Stimulated activated CD8-positive, alpha-beta memory T cell treated with anti-CD3 and anti-CD28 coated beads, Interleukin-7, amount 100 ng/mL, for 48 hours (primary cell): ENCODE data around the gene METRN.
"Not testable (repeated sequence)": the region's sequence is repeated elsewhere in the genome, so short reads cannot be mapped to it uniquely, and the experiment has no call there.

Experiments
- DNase-seq, 2 donors: peaks; one replicate each; pipeline ENCODE4 v3.0.0-alpha.2; 2020; ENCODE audit warnings: low read depth in 1 of 2; ENCODE audit errors: extremely low read depth in 1 of 2

METRN gene

DNA sequence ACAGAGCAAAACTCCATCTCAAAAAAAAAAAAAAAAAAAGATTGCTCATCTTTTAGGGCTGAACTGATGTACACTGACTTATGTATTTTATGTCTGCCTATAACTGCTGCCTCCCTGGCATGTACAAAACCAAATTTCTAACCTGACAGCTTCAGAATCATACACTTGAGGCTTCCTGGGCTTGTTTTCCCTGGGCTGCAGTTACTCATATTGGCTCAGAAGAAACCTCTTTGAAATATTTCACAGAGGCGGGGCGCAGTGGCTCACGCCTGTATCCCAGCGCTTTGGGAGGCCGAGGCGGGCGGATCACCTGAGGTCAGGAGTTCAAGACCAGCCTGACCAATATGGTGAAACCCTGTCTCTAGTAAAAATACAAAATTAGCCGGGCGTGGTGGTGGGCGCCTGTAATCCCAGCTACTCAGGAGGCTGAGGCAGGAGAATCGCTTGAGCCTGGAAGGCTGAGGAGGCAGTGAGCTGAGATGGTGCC is 39.2 kb downstream of the METRN start:
- not testable (repeated sequence) for DNase-seq

DNA sequence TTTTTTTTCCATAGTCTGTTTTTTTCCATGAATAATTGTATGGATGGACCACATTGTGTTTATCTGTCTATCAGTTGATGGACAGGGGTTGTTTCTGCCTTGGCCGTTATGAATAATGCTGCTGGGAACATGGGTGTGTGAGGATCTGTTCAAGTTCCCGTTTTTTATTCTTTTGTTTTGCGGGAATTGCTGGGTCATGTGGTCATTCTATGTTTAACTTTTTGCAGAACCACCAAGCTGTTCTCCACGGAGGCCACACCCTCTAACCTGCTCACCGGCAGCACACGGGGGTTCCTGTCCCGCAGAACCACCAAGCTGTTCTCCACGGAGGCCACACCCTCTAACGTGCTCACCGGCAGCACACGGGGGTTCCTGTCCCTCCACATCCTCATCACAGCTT is 39.7 kb downstream of the METRN start:
- DNase-seq, result no peak

DNA sequence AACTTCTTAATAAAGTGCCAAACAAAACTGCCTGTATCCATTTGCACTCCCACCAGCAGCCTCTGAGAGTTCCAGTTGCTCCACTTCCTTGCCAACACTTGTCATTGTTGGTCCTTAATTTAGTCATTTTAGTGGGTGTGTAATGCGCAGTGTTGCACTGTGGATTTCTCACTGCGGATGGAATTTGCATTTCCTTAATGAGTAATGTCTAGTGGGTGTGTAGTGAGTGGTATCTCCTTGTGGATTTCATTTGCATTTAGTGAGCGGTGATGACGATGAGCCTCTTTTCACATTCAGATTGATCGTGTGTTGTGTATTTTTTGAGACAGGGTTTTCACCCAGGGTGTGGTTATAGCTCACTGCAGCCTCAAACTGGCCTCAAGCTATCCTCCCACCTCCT is 41.5 kb downstream of the METRN start:
- DNase-seq, result no peak

DNA sequence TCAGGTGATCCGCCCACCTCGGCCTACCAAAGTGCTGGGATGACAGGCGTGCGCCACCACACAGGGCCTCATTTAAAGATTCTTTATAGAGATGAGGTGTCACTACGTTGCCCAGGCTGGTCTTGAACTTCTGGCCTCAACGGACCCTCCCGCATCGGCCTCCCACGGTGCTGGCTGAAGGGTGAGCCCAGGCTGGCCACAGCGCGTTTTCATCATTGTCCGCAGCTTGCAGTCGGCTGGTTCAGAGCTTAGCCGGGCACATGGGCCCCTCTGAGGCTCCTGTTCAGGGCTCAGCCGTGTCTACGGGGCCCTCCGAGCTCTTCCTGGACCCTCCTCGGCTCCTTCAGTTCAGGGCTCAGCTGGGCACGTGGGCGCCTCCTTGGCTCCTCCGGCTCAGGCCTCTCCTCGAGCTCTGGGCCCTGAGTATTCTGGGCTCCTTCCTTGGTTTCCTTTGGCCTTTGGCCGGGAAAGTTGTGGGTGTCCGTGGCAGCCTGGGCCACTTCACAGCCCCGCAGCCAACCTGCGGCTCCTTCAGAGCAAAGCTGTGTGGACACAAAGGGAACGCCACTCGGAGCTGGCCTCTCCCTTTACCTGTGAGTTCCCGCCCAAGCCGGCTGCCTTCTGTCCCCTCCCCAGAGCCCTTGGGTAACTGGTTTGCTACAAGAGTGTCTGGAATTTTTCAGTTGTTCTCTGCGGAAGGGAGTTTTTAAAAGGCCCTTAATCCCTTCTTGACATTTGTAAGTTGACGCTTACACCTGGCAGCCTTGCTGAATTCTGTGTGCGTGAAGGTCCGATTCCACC is 44.4 kb downstream of the METRN start:
- no peak for DNase-seq

DNA sequence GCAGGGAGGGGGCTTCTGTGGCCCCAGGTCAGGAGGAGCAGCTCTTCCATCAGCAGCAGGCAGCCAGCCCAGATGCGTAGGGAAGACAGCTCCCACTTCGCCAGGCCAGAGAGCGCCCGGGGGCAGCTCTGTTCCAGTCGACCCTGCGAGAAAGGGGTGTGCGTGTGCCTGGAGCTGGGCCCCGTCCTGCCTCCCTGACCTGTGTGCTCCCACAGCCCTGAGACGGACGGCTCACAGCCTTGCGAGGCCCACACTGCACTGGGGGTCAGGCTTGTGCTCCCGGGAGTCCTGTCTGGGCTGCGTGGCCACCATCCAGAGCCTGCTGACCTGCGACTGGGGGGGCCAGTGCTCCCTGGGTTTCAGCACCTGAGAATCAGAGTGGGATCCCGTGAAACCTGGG is 45.1 kb downstream of the METRN start:
- DNase-seq, result no peak

DNA sequence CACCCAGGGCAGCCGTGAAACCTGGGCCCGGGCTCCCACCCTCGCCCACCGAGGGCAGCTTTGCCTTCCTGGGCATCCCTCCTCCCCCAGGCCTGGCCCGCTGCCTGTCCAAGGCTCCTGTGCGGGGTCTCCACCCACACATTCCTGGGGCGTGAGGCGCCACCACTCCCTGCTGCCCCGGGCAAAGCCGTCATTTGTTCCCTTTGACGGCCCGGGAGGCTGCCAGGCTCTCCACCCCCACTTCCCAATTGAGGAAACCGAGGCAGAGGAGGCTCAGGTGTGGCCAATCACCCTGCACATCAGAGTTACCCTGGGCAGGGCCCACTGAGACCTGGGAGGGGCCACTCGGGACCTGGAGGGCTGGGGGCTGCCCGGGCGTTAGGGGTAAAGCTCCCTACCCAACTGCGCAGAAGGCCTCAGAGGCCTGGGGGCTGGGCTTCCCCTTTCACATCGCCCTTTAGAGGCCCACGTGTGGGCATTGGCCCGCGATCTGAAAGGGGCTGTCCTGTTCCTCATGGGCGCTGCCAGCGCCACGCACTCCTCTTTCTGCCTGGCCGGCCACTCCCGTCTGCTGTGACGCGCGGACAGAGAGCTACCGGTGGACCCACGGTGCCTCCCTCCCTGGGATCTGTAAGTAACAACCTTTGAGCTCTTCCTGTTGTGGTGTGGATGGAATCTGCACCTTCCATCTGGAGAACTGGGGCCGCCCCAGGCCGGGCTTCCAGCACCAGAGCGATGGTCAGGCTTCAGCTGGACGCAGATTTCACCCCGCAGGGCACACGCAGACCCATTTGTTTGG is 45.8 kb downstream of the METRN start, which contains the start of gene MSLN:
Gene MSLN (plus strand): TSS at position 190 of the 799 bp plus-strand sequence. CDS start 1,947 bp downstream, outside the sequence.
- no peak for DNase-seq

DNA sequence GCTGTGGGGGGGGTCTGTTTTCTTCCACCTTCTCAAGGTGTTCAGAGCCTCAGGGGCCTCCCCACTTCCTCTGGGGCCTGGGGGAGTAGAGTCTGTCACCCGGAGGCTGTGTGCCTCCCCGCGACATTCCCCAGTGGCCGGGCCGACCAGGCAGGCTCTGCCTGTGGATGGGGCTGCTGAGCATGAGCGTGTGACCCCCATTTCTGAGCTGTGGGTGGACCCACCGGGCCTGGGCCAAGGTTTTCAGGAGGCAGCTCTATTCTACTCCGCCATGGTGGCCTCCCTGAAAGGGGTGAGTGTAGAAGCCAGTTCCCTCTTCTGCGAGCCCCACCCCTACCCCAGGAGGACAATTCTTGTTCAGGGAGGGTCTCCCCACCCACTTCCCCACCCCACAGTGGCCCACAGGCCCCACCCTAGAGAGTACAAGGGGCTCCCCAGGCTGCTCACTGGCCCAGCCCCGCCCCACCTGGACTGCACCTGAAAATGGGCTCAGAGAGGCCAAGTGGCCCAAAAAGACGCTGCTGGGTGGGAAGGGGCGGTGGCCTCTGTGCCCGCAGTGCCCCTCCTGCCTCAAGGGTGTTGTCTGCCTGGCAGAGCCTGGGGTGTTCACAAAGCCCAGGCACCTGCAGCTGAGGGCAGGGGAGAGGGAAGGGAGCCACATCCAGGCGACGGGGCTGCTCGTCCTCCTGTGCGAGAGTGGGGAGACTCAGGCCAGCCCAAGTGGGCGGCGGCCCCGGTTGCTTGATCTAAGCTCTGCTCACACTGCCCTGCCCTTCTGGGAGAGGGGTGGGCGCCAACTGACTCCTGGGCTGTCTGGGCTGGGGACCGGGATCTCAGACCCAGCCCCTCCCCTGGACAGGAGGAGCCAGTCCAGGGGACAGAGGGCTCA is 47.0 kb downstream of the METRN start:
- DNase-seq, result no peak

DNA sequence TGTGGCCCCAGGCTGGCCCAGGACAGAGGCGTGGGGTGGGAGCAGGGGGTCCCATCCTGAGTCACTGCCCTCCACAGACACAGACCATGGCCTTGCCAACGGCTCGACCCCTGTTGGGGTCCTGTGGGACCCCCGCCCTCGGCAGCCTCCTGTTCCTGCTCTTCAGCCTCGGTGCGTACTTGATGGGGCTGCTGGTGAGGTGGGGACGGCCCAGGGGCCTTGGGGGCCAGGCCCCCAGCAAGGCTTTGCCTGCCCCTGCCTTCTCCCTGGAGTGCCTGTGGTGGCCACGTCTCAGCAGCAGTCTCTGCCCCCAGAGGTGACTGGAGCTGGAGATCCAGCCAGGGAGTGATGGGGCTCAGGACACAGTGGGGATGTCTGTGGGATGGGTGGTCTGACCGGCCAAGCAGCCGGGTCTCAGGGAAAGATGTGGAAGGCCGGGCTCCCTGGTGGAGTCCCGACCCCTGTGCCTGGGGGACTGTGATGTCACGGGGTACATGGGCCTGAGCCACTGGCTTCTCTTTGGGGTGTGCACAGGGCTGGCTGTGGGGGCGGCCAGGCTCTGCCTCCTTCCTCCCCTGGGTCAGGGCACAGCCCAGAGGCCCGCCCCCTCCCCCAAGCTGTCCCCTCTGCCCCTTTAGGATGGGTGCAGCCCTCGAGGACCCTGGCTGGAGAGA is 47.8 kb downstream of the METRN start:
- no peak for DNase-seq

DNA sequence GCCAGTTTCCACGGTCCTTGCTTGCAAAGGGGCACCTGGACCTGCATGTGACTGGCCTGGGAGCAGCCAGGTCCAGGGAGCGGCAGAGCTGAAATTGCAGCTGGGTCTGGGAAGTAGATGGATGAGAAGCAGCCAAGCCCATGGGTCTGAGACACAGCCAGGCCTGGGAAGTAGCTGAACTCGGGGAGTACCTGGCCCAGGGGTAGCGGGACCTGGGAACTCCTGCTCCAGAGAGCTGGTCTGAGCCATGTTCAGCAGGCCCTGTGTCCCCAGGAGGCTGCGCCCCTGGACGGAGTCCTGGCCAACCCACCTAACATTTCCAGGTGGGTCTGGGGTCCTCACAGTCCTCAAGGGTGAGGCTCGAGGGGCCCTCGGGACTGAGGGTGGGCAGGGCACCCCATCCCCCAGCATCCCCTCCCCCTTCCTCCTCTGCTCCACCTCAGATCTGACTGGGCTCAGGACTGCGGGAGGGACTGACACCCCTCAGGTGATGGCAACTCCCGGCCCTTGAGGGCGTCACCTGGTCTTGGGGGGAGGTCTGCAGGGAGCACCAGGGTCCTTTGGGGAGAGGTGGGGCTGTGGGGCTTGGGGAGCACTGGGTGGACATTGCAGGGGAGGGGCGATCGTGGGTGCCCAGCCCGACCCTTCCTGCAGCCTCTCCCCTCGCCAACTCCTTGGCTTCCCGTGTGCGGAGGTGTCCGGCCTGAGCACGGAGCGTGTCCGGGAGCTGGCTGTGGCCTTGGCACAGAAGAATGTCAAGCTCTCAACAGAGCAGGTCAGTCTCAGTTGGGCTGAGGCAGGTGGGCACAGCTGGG is 48.7 kb downstream of the METRN start:
- DNase-seq, result no peak

DNA sequence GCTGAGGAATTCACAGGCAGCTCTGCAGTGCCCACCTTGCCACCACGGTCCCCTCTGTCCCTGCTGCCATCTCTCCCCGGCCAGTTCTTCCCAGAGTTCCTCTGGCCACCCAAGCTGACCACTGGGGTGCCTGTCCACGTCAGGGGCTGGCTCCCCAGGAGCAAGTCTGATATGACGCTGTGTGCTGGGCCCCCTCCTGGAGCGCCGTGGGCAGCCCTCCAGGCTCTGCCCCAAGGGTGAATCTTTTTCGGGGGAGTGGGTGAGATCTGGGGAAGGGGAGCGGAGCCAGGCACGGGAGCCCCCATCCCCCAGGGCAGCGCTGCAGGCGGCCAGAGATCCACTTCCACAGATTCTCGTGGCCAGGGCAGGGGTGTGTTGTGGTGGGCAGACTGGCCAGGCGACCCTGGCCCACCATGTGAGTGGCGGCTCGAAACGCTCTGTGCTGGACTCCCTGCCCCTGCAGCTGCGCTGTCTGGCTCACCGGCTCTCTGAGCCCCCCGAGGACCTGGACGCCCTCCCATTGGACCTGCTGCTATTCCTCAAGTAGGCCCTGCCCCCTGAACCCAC is 49.3 kb downstream of the METRN start:
- DNase-seq, result no peak

DNA sequence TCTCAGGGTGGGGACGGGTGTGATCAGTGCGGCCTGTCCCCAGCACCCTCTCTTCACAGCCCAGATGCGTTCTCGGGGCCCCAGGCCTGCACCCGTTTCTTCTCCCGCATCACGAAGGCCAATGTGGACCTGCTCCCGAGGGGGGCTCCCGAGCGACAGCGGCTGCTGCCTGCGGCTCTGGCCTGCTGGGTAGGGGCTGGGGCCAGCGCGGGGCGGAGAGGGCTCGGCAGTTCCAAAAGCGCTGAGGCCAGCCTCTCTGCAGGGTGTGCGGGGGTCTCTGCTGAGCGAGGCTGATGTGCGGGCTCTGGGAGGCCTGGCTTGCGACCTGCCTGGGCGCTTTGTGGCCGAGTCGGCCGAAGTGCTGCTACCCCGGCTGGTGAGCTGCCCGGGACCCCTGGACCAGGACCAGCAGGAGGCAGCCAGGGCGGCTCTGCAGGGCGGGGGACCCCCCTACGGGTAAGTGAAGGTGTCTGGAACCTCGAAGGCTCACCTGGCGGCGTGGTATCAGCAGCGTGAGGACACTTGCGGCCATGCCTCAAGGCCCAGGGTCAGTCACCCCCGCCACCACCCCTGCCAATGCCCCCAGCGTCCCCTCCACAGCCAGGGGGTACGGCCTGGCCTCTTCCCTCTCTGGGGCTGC is 50.0 kb downstream of the METRN start:
- no peak for DNase-seq

DNA sequence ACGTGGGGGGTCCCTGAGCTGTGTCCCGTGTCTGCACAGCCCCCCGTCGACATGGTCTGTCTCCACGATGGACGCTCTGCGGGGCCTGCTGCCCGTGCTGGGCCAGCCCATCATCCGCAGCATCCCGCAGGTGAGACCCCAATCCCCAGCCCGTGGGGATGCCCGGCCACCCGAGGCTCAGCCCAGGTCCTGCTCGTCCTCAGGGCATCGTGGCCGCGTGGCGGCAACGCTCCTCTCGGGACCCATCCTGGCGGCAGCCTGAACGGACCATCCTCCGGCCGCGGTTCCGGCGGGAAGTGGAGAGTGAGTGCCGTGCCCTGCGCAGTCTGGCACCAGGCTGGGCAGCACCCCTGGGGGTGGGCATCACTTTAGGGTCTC is 50.6 kb downstream of the METRN start:
- no peak for DNase-seq

DNA sequence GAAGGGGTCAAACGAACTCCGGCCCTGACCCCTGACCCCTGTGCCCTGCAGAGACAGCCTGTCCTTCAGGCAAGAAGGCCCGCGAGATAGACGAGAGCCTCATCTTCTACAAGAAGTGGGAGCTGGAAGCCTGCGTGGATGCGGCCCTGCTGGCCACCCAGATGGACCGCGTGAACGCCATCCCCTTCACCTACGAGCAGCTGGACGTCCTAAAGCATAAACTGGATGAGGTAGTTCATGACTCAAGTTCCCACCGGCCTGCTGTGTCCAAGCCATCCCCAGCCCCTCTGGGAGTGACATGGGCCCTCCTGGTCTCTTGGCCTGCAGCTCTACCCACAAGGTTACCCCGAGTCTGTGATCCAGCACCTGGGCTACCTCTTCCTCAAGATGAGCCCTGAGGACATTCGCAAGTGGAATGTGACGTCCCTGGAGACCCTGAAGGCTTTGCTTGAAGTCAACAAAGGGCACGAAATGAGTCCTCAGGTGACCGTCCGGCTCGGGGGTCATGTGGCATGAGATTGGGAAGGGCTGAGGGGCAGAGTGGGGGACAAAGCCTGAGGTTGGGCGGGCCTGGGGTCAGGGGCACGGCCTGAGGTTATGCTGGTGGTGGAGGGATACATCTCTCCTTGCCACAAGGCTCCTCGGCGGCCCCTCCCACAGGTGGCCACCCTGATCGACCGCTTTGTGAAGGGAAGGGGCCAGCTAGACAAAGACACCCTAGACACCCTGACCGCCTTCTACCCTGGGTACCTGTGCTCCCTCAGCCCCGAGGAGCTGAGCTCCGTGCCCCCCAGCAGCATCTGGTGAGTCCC is 51.3 kb downstream of the METRN start:
- DNase-seq, result no peak

DNA sequence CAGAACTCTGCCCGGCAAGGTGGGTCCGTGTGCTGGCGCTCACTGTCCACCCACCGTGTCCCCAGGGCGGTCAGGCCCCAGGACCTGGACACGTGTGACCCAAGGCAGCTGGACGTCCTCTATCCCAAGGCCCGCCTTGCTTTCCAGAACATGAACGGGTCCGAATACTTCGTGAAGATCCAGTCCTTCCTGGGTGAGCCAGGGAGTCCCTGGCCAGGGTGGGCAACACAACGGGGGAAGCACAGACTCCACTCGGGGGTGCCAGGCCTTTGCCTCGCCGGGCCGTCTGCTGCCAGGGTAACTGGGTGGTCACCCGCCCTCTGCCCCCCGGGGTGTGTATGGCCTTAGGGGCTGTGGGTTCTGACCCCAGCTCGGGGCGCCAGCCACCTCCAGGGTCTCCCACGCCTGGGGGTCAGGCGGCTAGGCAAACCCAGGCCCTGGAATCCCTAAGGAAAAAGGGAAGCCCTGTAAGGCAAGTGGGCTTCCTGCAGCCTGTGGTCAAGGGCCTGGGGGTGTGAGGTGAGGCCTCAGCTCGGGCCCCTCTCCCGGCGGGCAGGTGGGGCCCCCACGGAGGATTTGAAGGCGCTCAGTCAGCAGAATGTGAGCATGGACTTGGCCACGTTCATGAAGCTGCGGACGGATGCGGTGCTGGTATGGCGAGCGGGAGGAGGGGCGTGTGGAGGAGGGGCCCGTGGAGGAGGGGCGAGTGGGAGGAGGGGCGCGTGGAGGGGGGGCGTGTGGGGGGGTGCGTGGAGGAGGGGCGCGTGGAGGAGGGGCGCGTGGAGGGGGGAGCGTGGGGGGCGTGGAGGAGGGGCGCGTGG is 52.1 kb downstream of the METRN start:
- no peak for DNase-seq

DNA sequence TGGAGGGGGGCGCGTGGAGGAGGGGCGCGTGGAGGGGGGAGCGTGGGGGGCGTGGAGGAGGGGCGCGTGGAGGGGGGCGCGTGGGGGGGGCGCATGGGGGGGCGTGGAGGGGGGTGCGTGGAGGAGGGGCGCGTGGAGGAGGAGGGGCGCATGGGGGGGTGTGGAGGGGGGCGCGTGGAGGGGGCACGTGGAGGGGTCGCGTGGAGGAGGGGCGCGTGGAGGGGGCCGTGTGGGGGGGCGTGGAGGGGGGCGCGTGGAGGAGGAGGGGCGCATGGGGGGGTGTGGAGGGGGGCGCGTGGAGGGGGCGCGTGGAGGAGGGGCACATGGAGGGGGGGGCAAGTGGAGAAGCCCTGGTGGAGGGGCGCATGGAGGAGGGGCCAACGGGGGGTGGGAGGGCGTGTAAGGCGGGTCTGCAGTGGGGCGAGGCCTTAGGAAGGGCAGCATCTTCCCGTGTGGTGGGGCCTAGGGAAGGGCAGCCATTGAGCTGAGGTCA is 52.9 kb downstream of the METRN start:
- DNase-seq, result no peak

DNA sequence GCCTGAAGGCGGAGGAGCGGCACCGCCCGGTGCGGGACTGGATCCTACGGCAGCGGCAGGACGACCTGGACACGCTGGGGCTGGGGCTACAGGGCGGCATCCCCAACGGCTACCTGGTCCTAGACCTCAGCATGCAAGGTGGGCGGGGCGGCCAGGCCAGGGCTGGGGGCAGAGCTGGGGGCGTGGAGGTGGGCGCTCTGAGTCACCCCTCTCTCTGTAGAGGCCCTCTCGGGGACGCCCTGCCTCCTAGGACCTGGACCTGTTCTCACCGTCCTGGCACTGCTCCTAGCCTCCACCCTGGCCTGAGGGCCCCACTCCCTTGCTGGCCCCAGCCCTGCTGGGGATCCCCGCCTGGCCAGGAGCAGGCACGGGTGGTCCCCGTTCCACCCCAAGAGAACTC is 53.5 kb downstream of the METRN start:
- no peak for DNase-seq
